Ishikawa (cell line): ENCODE measurements around the gene MAP7.

Experiments
- CEBPB ChIP-seq: IDR thresholded peaks from 2 replicates; pipeline ENCODE4 v1.6.1; 2012
- CREB1 ChIP-seq: IDR thresholded peaks from 2 replicates; pipeline ENCODE4 v1.6.1; 2012; ENCODE audit warnings: low read depth
- EGR1 ChIP-seq: IDR thresholded peaks from 2 replicates; pipeline ENCODE4 v1.6.1; 2012
- EP300 ChIP-seq: IDR thresholded peaks from 2 replicates; pipeline ENCODE4 v1.6.1; 2012; ENCODE audit warnings: borderline replicate concordance
- FOXM1 ChIP-seq: IDR thresholded peaks from 2 replicates; pipeline ENCODE4 v1.6.1; 2012; ENCODE audit warnings: low read depth, borderline replicate concordance
- MAX ChIP-seq: IDR thresholded peaks from 2 replicates; pipeline ENCODE4 v1.6.1; 2012
- NFIC ChIP-seq: IDR thresholded peaks from 2 replicates; pipeline ENCODE4 v1.6.1; 2012
- RAD21 ChIP-seq: IDR thresholded peaks from 2 replicates; pipeline ENCODE4 v1.6.1; 2012; ENCODE audit warnings: low read depth
- REST ChIP-seq: IDR thresholded peaks from 2 replicates; pipeline ENCODE4 v1.6.1; 2012; ENCODE audit warnings: low read depth, mild to moderate bottlenecking
- TAF1 ChIP-seq: IDR thresholded peaks from 2 replicates; pipeline ENCODE4 v1.6.1; 2012; ENCODE audit warnings: low read depth, mild to moderate bottlenecking
- TCF12 ChIP-seq: IDR thresholded peaks from 2 replicates; pipeline ENCODE4 v1.6.1; 2012; ENCODE audit warnings: low read depth
- TEAD4 ChIP-seq: IDR thresholded peaks from 2 replicates; pipeline ENCODE4 v1.6.1; 2012
- USF1 ChIP-seq: IDR thresholded peaks from 2 replicates; pipeline ENCODE4 v1.6.1; 2012
- YY1 ChIP-seq: IDR thresholded peaks from 2 replicates; pipeline ENCODE4 v1.6.1; 2012; ENCODE audit warnings: low read depth
- ZBTB7A ChIP-seq: IDR thresholded peaks from 2 replicates; pipeline ENCODE4 v1.6.1; 2012; ENCODE audit warnings: low read depth

The MAP7 gene

GRCh38 chr6:136331461-136331860 lies 218.8 kb downstream of the MAP7 start:
- no peak for TF ChIP-seq RAD21

GRCh38 chr6:136330634-136331033 lies 219.6 kb downstream of the MAP7 start:
- TF ChIP-seq RAD21, result no peak
- TF ChIP-seq ZBTB7A, result no peak
- no peak for TF ChIP-seq TAF1
- TF ChIP-seq EGR1, result no peak
- no peak for TF ChIP-seq NFIC
- no peak for TF ChIP-seq CEBPB
- no peak for TF ChIP-seq TCF12
- no peak for TF ChIP-seq MAX
- no peak for TF ChIP-seq YY1
- no peak for TF ChIP-seq REST
- TF ChIP-seq EP300, result no peak
- TF ChIP-seq TEAD4, result no peak
- no peak for TF ChIP-seq FOXM1
- no peak for TF ChIP-seq USF1
- no peak for TF ChIP-seq CREB1

- TF ChIP-seq REST (no peak), EP300 (no peak), CEBPB (no peak), FOXM1 (no peak), EGR1 (no peak), TAF1 (no peak), NFIC (no peak), USF1 (no peak), TCF12 (no peak), CREB1 (no peak), ZBTB7A (no peak), RAD21 (no peak), YY1 (no peak), MAX (no peak), TEAD4 (no peak)
Measured at GRCh38 chr6:136326038-136326553, 224.1 kb downstream of the MAP7 start.

GRCh38 chr6:136324686-136325380 lies 225.4 kb downstream of the MAP7 start:
- TF ChIP-seq NFIC, result no peak
- no peak for TF ChIP-seq TAF1
- no peak for TF ChIP-seq FOXM1

GRCh38 chr6:136323431-136324112 lies 226.7 kb downstream of the MAP7 start:
- no peak for TF ChIP-seq EP300
- TF ChIP-seq USF1, result no peak

- no peak for TF ChIP-seq YY1
- no peak for TF ChIP-seq TAF1
- TF ChIP-seq CEBPB, result no peak
- TF ChIP-seq EP300, result no peak
- TF ChIP-seq ZBTB7A, result no peak
- peak; percentile 35; the same call in 1 of the 2 replicates for TF ChIP-seq CREB1
Measured at GRCh38 chr6:136319732-136320131, 230.5 kb downstream of the MAP7 start.
